Karpas-422 (cell line): ENCODE results near the gene CDK9. TPM values are rescaled to one million over a fixed set of nuclear protein-coding genes. Genes with fewer than 3 reads are reported as not detected.

Experiments
- DNase-seq: peaks from one replicate; pipeline ENCODE4 v3.0.0-alpha.2; 2015
- H2AFZ ChIP-seq: fragments of 200-600 bp; sonication (generic); 2 replicates; pipeline ENCODE4 v1.6.1; 2014; ENCODE audit warnings: antibody characterized with exemption, low read length, mixed read lengths
- H3K27ac ChIP-seq: fragments of 200-600 bp; sonication (generic); 2 replicates; pipeline ENCODE4 v1.5.1; 2014; ENCODE audit warnings: mild to moderate bottlenecking, low read length, moderate library complexity
- H3K27me3 ChIP-seq: fragments of 200-600 bp; sonication (generic); 2 replicates; pipeline ENCODE4 v1.6.1; 2014; ENCODE audit warnings: low read length, mixed read lengths
- H3K36me3 ChIP-seq: fragments of 200-600 bp; sonication (generic); 2 replicates; pipeline ENCODE4 v1.6.1; 2014; ENCODE audit warnings: low read length, mixed read lengths; ENCODE audit not compliant: insufficient read depth
- H3K4me1 ChIP-seq: fragments of 200-600 bp; sonication (generic); 2 replicates; pipeline ENCODE4 v1.6.1; 2014; ENCODE audit warnings: mild to moderate bottlenecking, low read length, mixed read lengths
- H3K4me2 ChIP-seq: fragments of 200-600 bp; sonication (generic); 2 replicates; pipeline ENCODE4 v1.6.1; 2014; ENCODE audit warnings: low read length, low read depth, mild to moderate bottlenecking; ENCODE audit not compliant: poor library complexity, severe bottlenecking
- H3K4me3 ChIP-seq: fragments of 200-600 bp; sonication (generic); 2 replicates; pipeline ENCODE4 v1.5.1; 2014; ENCODE audit warnings: mild to moderate bottlenecking, antibody characterized with exemption, low read length, mixed read lengths
- H3K79me2 ChIP-seq: fragments of 200-600 bp; sonication (generic); 2 replicates; pipeline ENCODE4 v1.6.1; 2014; ENCODE audit warnings: mild to moderate bottlenecking, low read length, mixed read lengths
- H3K9ac ChIP-seq: fragments of 200-600 bp; sonication (generic); 2 replicates; pipeline ENCODE4 v1.6.0; 2014; ENCODE audit warnings: low read length
- H3K9me2 ChIP-seq: fragments of 200-600 bp; sonication (generic), shearing (Covaris generic); replicated peaks from 2 replicates; pipeline ENCODE4 v1.6.0; 2014; ENCODE audit warnings: mild to moderate bottlenecking, low read length, moderate library complexity; ENCODE audit not compliant: insufficient read depth
- H3K9me3 ChIP-seq: fragments of 300-700, 200-600 bp; sonication (generic); 2 replicates; pipeline ENCODE4 v1.6.1; 2014; ENCODE audit warnings: low read length, mixed read lengths
- H4K20me1 ChIP-seq: fragments of 200-600 bp; sonication (generic); 2 replicates; pipeline ENCODE4 v1.6.1; 2014; ENCODE audit warnings: mild to moderate bottlenecking, antibody characterized with exemption, low read length, low read depth; ENCODE audit not compliant: insufficient read depth
- total RNA-seq: library from RNA; depleted of rRNA; stranded (reverse); fragments of >200 nt; shearing (Covaris generic); gene quantifications from 2 replicates; pipeline ENCODE4 v1.2.3, GENCODE V29; 2014; ENCODE audit warnings: low replicate concordance

CDK9 gene
- total RNA-seq, 1 experiment from 2014 or later, result 23.9 TPM

DNA sequence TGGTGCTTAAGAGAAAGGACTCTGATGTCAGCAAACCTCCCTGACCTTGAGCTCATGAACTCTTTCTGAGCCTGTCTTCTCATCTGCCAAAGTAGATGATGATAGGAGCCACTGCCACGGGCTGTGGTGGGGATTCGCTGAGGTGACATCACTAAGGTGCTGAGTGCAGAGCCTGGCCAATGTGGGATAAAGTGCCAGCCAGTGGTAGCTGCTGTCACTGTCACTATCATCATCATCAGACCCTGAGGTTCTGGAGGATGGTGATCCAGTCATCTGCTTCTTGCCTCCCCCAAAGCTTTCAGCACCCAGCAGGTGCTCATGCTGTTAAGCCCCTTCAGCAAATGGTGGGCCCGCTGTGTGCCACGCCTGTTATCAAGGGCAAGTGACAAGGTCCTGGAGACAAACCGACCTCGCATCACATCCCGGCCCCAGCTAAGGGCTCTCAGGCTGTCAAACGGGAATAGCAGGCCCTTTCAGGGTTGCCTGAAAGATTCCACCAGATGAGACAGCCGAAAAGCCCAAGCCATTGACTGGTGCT lies 23.2 kb downstream of the CDK9 start:
- Histone ChIP-seq H3K36me3 (peaks cover 29% of the 10 kb centered on the region), H3K27ac (no peak overlapping the region)
- no peak for DNase-seq

DNA sequence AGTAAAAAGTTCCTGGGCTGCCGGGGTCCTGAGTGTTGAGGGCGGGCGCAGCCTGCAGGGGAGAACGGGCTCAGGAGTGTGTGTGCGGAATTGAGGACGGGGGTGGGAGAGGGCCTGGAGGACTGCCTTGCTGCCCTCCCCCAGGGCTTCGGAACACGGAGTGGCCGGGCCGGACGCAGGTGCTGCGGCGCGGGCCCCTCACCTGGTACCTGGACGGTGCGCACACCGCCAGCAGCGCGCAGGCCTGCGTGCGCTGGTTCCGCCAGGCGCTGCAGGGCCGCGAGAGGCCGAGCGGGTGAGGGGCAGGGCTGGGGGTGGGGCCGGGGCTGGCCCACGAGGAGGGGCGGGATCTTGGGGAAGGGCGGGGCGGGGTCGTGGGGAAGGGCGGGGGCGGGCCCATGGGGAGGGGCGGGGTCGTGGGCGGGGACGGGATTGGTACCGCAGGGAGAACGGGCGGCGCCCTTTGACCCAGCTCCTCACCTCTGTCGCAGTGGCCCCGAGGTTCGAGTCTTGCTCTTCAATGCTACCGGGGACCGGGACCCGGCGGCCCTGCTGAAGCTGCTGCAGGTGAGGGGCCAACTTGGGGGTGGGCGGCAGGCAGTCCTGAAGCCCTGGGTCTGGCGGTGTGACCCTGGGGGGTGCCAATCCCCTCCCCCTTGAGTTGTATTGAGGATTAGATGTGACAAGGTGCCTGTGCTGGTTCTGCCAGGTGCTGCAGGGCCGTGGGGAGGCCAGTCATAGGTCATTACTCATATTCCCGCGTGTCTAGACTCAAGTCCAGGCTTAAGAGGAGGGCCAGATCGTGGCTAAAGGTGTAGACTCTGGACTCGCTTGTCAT lies 23.9 kb downstream of the CDK9 start:
- Histone ChIP-seq H3K79me2 (peaks cover 12% of the 10 kb centered on the region; the same call in 1 of the 2 replicates), H3K4me1 (no peaks in the 10 kb centered on the region), H3K4me3 (no peak overlapping the region), H3K9me2 (no peaks in the 10 kb centered on the region), H2AFZ (no peak overlapping the region), H4K20me1 (no peaks in the 10 kb centered on the region), H3K9me3 (no peaks in the 10 kb centered on the region), H3K27me3 (no peaks in the 10 kb centered on the region), H3K27ac (no peak overlapping the region), H3K36me3 (peaks cover 23% of the 10 kb centered on the region), H3K4me2 (no peak overlapping the region), H3K9ac (no peak overlapping the region)
- DNase-seq, result no peak

More for the DNA sequence above, 23.2 kb downstream of the CDK9 start:
- no peaks in the 10 kb centered on the region for H3K9me2 ChIP-seq
- no peak overlapping the region for H3K4me2 ChIP-seq
- H3K4me3 ChIP-seq, result no peak overlapping the region
- H2AFZ ChIP-seq, result no peak overlapping the region
- no peaks in the 10 kb centered on the region for H3K27me3 ChIP-seq
- H3K4me1 ChIP-seq, result peaks cover 6% of the 10 kb centered on the region
- peaks cover 18% of the 10 kb centered on the region for H3K79me2 ChIP-seq
- no peak overlapping the region for H3K9ac ChIP-seq
- peaks cover 1% of the 10 kb centered on the region; the same call in 1 of the 2 replicates for H4K20me1 ChIP-seq
- no peaks in the 10 kb centered on the region for H3K9me3 ChIP-seq

DNA sequence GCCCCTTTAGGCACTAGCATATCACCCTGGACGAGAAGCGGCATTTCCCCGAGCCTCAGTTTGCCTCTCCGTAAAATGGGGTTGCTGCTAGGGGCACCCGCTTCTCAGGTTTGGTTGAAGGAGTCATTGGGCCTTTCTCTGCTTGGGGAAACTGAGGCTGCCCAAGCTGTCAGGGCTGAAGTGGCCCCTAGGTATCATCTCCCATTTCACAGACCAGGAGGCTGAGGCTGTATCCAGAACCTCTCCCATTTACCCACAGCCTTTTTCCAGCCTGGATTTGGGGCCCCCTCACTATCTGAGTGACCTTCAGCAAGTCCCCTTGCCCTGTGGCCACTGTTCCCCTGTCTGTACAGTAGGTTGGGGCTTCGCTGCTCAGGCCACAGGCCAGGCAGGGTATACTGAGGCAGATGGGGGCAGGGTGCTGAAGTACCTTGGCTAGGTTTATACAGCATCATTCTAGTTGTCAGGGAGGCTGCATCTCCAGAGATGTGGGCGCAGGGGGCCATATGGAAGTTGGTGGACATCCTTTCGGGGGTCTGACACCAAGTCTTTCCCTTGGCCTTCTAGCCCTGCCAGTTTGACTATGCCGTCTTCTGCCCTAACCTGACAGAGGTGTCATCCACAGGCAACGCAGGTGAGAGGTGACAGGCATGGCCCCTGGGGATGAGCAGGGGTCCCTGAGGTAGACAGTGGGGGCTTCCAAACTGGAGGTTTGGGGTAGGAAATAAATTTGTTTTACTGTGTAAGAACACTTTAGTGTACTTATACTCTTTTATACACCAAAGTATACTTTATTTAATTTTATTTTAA lies 24.7 kb downstream of the CDK9 start:
- H3K27ac ChIP-seq, result no peak overlapping the region
- H3K79me2 ChIP-seq, result 0 out of 2 replicates have a peak, but pooled peaks cover 7% of the 10 kb centered on the region
- no peaks in the 10 kb centered on the region for H4K20me1 ChIP-seq
- H3K9me2 ChIP-seq, result no peaks in the 10 kb centered on the region
- no peak for DNase-seq
- H3K36me3 ChIP-seq, result peaks cover 23% of the 10 kb centered on the region
- H3K4me3 ChIP-seq, result no peak overlapping the region
- no peaks in the 10 kb centered on the region for H3K9me3 ChIP-seq
- H3K27me3 ChIP-seq, result no peaks in the 10 kb centered on the region
- no peak overlapping the region for H3K4me2 ChIP-seq
- H2AFZ ChIP-seq, result no peak overlapping the region
- H3K4me1 ChIP-seq, result no peaks in the 10 kb centered on the region
- no peak overlapping the region for H3K9ac ChIP-seq

DNA sequence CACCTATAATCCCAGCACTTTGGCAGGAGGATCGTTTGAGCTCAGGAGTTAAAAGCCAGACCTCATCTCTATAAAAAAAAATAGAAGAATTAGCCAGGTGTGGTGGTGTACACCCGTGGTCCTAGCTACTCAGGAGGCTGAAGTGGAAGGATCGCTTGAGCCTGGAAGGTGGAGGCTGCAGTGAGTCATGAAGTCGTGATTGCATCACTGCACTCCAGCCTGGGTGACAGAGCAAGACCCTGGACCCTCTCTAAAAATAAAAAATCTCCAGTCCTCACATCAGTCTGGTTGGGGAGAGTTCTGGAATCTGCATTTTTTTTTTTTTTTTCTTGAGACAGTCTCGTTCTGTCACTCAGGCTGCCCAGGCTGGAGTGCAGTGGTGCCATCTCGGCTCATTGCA lies 26.2 kb downstream of the CDK9 start:
- no peaks in the 10 kb centered on the region for H3K9me2 ChIP-seq
- H3K79me2 ChIP-seq, result 0 out of 2 replicates have a peak, but pooled peaks cover 2% of the 10 kb centered on the region
- peaks cover 23% of the 10 kb centered on the region for H3K36me3 ChIP-seq
- no peak overlapping the region for H2AFZ ChIP-seq
- no peak overlapping the region for H3K4me3 ChIP-seq
- DNase-seq, result no peak
- H3K4me2 ChIP-seq, result no peak overlapping the region
- H3K9ac ChIP-seq, result no peak overlapping the region
- no peak overlapping the region for H3K27ac ChIP-seq
- no peaks in the 10 kb centered on the region for H3K9me3 ChIP-seq
- H3K4me1 ChIP-seq, result no peaks in the 10 kb centered on the region
- H4K20me1 ChIP-seq, result no peaks in the 10 kb centered on the region
- no peaks in the 10 kb centered on the region for H3K27me3 ChIP-seq

DNA sequence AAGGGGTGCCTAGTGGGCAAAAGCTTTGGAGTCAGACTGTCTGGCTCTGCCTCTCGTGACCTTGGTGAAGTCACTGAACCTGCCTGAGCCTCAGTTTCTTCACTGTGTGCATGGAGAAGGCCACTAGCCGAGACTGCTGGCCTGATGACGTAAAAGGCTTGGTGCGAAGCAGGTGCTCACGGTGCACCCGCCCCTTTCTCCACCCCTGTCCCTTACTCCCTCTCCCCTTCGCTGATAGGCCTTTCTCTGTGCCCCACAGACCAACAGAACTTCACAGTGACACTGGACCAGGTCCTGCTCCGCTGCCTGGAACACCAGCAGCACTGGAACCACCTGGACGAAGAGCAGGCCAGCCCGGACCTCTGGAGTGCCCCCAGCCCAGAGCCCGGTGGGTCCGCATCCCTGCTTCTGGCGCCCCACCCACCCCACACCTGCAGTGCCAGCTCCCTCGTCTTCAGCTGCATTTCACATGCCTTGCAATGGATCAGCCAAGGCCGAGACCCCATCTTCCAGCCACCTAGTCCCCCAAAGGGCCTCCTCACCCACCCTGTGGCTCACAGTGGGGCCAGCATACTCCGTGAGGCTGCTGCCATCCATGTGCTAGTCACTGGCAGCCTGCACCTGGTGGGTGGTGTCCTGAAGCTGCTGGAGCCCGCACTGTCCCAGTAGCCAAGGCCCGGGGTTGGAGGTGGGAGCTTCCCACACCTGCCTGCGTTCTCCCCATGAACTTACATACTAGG lies 27.3 kb downstream of the CDK9 start:
- no peaks in the 10 kb centered on the region for H3K9me3 ChIP-seq
- H3K27ac ChIP-seq, result no peak overlapping the region
- peaks cover 22% of the 10 kb centered on the region for H3K36me3 ChIP-seq
- no peaks in the 10 kb centered on the region for H3K27me3 ChIP-seq
- no peak overlapping the region for H3K4me2 ChIP-seq
- no peaks in the 10 kb centered on the region for H3K9me2 ChIP-seq
- no peak overlapping the region for H3K4me3 ChIP-seq
- H2AFZ ChIP-seq, result no peak overlapping the region
- DNase-seq, result no peak
- no peaks in the 10 kb centered on the region for H4K20me1 ChIP-seq
- H3K9ac ChIP-seq, result no peak overlapping the region
- H3K79me2 ChIP-seq, result 0 out of 2 replicates have a peak, but pooled peaks cover 2% of the 10 kb centered on the region
- H3K4me1 ChIP-seq, result no peaks in the 10 kb centered on the region

DNA sequence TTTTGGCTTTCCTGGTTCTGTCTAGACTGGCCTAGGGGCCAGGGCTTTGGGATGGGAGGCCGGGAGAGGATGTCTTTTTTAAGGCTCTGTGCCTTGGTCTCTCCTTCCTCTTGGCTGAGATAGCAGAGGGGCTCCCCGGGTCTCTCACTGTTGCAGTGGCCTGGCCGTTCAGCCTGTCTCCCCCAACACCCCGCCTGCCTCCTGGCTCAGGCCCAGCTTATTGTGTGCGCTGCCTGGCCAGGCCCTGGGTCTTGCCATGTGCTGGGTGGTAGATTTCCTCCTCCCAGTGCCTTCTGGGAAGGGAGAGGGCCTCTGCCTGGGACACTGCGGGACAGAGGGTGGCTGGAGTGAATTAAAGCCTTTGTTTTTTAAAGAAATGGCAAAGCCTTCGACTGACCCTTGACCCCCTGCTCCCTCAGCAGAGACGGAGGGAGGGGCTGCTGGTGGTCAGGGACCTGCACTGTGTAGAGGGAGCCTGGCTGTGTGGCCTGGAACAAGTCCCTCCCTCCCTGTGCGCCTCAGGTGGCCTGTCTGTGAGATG lies 27.9 kb downstream of the CDK9 start:
- H3K4me2 ChIP-seq, result no peak overlapping the region
- no peak for DNase-seq
- no peaks in the 10 kb centered on the region for H3K9me2 ChIP-seq
- H2AFZ ChIP-seq, result no peak overlapping the region
- H3K27me3 ChIP-seq, result no peaks in the 10 kb centered on the region
- no peaks in the 10 kb centered on the region for H3K9me3 ChIP-seq
- no peak overlapping the region for H3K9ac ChIP-seq
- no peak overlapping the region for H3K4me3 ChIP-seq
- H3K36me3 ChIP-seq, result peaks cover 19% of the 10 kb centered on the region
- no peak overlapping the region for H3K27ac ChIP-seq
- H3K4me1 ChIP-seq, result no peaks in the 10 kb centered on the region
- 0 out of 2 replicates have a peak, but pooled peaks cover 2% of the 10 kb centered on the region for H3K79me2 ChIP-seq
- H4K20me1 ChIP-seq, result no peaks in the 10 kb centered on the region

DNA sequence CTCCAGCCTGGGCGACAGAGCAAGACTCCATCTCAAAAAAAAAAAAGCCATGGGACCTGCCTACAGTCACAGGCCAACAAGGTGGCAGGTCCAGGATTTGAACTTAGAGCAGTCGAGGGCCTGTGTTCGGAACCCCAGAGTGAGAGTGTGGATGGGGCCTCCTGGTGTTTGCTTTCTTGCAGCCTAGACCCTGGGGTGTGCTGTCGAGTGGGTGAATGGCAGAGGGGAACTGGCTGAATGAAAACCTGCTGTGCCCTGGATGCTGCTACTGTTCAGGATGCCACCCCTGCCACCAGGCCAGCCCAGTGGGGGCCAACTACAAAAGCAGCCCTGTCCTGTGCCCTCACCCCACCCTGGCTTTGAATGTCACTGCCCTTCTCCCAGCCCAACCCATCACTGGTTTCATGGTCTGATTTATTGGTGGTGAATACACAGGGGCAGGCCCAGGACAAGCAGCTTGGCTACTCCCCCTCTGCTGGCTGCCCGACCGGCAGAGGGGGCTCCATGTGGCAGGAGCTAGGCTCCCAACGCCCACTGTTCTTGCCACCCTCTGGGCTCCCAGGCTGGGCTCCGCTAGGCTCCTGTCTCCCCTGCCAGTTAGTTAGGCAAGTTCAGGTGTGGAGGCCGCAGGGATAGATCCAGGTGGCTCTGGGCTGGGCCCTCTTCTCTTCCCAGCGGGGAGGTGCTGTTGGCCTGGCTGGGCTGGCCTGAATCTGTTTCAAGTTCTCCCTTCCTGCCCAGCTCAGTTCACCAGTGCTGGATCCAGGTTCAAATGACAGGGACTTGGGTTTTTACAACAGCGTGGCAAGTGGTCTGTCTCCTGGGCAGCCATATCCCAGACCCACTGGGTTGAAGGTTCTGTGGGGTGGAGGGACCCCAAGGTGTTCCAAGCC lies 29.0 kb downstream of the CDK9 start:
- Histone ChIP-seq H3K27ac (no peak overlapping the region), H3K4me1 (no peaks in the 10 kb centered on the region), H3K27me3 (no peaks in the 10 kb centered on the region), H3K9ac (no peak overlapping the region), H3K4me2 (no peak overlapping the region), H3K9me3 (no peaks in the 10 kb centered on the region), H4K20me1 (no peaks in the 10 kb centered on the region), H3K4me3 (no peak overlapping the region), H3K9me2 (no peaks in the 10 kb centered on the region), H3K36me3 (peaks cover 12% of the 10 kb centered on the region), H3K79me2 (0 out of 2 replicates have a peak, but pooled peaks cover 2% of the 10 kb centered on the region), H2AFZ (no peak overlapping the region)
- DNase-seq, result no peak
